Activated CD4-positive, alpha-beta T cell treated with anti-CD3 and anti-CD28 coated beads for 1 hour (primary cell): ENCODE results near the gene KIR2DL3.
"Not testable (repeated sequence)": the region's sequence is repeated elsewhere in the genome, so short reads cannot be mapped to it uniquely, and the experiment has no call there.

ENCODE experiments used
- DNase-seq: peaks from one replicate; pipeline ENCODE4 v3.0.0-alpha.2; 2020

Gene KIR2DL3

DNA sequence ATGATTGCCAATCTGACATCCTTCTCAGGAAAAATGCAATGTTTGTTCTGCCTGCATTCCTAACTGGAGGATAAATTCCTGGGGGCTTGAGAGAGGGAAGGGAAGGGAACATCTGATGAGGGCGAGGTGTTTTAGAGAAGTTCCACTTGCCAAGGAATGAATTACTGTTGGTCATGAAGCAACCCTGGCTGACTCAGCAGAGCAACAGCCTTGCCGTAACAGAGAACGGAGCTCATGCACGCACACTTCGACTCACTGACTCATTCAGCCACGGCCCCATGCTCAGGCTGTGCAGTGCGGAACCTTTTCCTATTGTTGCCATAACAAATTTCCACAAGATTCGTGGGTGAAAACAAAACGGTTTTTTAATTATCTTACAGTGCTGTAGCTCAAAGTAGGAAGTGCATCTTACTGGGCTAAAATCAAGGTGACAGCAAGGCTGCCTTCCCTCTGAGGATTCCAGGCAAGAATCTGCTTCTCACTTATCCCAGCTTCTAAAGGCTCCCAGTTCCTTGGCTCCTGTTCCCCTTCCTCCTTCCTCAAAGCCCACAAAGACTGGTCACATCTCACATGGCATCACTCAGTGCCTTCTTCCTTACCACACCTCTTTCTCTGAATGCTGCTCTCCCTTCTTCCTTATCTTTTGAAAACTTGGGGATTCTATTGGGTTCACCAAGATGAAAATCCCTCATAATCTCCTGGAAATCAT, 9.5 kb downstream of the KIR2DL3 start:
- not testable (repeated sequence) for DNase-seq

DNA sequence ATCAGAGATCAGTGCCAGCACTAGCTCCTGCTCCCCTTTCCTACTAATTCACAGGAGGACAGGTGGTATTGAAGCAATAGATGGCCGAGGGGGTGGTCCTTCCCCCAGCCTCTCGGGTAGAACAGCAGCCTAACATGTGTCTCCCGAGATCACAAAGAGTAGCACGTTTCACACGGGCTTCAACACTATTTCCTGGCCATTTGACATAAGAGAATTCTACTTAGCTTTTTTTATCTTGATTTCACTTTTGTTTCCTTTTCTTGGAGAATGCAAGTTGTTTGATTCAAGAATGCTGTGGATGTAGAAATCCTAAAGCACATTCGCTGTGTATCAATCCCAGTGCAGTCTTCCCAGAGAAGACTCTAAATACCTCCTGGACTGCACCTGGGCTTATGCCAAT, 12.0 kb downstream of the KIR2DL3 start:
- DNase-seq, result not testable (repeated sequence)

DNA sequence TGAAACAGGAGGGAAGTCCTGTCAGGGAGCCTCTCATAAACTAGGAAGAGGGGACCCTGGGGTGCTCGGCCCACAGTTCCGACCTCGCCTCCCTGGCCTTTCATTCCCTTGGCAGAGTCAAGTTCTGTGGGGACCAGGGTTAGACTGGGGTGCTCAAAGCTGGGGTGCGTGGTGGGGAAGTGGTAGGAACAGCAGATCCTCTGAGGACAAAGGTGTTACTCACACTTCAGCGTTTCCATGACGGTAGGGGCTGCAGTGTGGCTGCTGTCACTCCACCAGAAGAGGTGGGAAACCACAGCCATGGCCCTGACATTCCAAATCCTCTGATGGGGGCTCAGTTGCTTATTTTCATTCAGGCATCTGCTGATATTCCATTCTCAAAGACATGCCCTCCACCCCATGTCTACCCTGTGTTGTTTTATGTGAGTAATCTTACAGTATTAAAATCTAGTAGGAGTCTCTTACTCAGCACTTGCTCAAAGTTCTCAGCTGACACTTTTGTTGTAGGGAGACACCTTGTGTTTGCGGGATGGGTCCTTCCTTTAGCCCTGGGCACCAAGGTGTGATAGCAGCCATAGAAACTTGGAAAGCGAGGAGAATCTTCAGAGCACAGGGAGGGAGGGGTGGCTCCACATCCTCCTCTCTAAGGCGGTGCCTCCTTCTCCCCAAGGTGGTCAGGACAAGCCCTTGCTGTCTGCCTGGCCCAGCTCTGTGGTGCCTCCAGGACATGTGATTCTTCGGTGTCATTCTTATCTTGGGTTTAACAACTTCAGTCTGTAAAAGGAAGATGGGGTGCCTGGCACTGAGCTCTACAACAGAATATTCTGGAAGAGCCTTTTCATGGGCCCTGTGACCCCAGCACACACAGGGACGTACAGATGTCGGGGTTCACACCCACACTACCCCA, 18.1 kb downstream of the KIR2DL3 start:
- not testable (repeated sequence) for DNase-seq

DNA sequence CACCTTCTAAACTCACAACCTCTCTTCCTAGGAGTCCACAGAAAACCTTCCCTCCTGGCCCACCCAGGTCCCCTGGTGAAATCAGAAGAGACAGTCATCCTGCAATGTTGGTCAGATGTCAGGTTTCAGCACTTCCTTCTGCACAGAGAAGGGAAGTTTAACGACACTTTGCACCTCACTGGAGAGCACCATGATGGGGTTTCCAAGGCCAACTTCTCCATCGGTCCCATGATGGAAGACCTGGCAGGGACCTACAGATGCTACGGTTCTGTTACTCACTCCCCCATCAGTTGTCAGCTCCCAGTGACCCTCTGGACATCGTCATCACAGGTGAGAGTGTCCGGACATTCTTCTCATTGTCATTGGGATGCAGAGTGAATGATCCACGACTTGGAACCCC, 20.3 kb downstream of the KIR2DL3 start:
- DNase-seq, result not testable (repeated sequence)

DNA sequence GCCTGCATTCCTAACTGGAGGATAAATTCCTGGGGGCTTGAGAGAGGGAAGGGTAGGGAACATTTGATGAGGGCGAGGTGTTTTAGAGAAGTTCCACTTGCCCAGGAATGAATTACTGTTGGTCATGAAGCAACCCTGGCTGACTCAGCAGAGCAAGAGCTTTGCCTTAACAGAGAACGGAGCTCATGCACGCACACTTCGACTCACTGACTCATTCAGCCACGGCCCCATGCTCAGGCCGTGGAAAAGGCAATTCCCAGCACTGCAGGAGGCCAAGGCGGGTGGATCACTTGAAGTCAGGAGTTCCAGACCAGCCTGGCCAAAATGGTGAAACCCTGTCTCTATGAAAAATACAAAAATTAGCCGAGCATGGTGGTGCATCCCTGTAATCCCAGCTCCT, 25.9 kb downstream of the KIR2DL3 start:
- DNase-seq, result not testable (repeated sequence)

DNA sequence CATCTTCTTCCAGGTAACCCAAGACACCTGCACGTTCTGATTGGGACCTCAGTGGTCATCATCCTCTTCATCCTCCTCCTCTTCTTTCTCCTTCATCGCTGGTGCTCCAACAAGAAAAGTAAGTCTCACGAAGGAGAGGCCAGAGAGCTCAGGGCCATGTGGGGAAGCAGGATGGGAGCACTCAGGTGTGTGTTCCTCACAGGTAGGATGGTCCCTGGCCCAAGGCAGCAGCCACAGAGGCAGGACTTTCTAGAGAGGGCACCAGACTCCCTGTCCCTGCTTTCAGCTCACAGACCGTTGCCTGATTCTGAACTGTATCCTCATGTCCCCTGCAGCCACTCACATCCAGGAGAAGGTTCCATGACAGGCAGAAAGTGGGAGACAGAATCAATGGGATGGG, 28.2 kb downstream of the KIR2DL3 start:
- DNase-seq, result not testable (repeated sequence)

DNA sequence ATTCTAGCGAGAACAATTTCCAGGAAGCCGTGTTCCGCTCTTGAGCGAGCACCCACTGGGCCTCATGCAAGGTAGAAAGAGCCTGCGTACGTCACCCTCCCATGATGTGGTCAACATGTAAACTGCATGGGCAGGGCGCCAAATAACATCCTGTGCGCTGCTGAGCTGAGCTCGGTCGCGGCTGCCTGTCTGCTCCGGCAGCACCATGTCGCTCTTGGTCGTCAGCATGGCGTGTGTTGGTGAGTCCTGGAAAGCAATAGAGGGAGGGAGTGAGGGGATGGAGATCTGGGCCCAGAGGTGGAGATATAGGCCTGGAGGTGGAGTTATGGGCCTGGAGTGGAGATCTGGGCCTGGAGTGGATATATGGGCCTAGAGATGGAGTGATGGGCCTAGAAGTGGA, 31.3 kb downstream of the KIR2DL3 start, which contains the start of gene KIR2DL1:
KIR2DL1 (plus strand) TSS at position 148 of the 400 bp plus-strand sequence; CDS start at position 206, 58 bp downstream.
- DNase-seq, result not testable (repeated sequence)

DNA sequence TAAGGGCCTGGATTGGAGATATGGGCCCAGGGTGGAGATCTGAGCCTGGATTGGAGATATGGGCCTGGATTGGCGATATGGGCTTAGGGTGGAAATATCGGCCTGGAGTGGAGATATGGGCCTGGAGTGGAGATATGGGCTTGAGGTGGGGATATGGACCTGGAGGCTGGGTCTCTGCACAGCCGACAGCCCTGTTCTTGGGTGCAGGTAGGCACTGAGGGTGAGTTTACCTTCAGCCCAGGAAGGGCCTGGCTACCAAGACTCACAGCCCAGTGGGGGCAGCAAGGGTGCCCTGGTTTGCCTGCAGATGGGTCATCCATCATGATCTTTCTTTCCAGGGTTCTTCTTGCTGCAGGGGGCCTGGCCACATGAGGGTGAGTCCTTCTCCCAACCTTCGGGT, 32.2 kb downstream of the KIR2DL3 start:
- DNase-seq, result not testable (repeated sequence)

DNA sequence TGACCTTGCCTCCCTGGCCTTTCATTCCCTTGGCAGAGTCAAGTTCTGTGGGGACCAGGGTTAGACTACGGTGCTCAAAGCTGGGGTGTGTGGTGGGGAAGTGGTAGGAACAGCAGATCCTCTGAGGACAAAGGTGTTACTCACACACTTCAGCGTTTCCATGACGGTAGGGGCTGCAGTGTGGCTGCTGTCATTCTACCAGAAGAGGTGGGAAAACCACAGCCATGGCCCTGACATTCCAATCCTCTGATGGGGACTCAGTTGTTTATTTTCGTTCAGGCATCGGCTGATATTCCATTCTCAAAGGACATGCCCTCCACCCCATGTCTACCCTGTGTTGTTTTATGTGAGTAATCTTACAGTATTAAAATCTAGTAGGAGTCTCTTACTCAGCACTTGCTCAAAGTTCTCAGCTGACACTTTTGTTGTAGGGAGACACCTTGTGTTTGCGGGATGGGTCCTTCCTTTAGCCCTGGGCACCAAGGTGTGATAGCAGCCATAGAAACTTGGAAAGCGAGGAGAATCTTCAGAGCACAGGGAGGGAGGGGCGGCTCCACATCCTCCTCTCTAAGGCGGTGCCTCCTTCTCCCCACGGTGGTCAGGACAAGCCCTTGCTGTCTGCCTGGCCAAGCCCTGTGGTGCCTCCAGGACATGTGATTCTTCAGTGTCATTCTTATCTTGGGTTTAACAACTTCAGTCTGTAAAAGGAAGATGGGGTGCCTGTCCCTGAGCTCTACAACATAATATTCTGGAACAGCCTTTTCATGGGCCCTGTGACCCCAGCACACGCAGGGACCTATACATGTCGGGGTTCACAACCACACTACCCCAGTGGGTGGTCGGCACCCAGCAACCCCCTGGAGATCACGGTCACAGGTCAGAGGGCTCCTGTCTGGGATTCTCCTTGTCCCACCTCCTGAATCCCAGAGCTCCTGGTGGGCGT, 33.0 kb downstream of the KIR2DL3 start:
- DNase-seq, result not testable (repeated sequence)

DNA sequence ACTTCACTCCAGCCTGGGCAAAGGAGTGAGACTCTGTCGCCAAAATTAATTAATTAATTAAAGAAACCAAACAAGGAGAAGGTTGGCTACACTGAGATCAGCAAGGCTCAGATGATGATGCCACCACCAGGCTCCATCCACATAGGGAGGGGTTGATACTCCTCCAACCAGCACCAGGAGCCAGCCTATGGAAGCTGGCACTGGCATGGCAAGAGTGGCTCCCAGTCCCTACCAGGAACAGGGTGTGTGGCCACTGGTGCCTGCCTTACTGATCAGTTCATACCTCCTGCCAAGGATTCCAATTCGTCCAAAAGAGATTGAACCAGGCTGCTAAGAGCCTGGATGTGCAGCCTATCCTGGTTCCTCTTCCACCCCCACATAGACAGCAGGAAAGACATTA, 34.4 kb downstream of the KIR2DL3 start:
- DNase-seq, result not testable (repeated sequence)

DNA sequence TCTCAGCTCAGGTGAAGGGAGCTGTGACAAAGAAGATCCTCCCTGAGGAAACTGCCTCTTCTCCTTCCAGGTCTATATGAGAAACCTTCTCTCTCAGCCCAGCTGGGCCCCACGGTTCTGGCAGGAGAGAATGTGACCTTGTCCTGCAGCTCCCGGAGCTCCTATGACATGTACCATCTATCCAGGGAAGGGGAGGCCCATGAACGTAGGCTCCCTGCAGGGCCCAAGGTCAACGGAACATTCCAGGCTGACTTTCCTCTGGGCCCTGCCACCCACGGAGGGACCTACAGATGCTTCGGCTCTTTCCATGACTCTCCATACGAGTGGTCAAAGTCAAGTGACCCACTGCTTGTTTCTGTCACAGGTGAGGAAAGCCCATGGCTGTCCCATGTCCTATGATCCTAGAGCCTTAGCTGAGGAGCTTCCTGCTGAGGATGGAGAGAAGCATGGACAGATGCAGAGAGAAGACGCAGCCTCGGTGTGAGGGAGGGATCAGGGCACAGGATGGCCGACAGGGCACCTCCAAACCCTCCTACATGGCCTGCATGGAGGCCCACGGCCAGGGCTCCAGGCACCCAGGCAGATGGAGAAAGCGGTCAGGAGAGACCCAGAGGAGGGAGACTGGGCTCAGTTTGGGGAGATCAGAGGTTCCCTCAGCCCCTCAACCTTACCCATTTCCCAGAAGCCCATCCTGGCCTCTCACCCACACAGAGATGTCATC, 36.9 kb downstream of the KIR2DL3 start:
- not testable (repeated sequence) for DNase-seq

DNA sequence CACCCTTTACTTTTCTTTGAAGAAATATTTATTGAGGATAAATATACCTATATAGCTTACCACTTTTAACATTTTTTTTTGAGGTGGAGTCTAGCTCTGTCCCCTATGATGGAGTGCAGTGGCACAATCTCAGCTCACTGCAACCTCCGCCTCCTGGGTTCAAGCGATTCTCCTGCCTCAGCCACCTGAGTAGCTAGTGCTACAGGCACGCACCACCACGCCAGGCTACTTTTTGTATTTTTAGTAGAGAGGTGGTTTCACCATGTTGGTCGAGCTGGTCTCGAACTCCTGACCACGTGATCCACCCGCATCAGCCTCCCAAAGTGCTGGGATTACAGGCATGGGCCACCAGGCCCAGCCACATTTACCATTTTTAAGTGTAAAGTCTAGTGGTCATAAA, 37.5 kb downstream of the KIR2DL3 start:
- not testable (repeated sequence) for DNase-seq

DNA sequence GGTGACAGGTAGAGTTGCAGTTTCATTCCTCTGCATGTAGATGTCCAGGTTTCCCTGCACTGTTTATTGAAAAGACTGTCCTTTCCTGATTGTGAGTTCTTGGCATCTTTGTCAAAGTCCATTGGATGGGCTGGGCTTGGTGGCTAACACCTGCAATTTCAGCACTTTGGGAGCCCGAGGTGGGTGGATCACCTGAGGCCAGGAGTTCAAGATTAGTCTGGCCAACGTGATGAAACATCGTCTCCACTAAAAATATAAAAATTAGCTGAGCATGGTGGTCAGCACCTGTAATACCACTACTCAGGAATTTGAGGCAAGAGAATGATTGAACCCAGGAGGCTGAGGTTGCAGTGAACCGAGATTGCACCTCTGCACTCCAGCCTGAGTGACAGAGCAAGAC, 39.5 kb downstream of the KIR2DL3 start:
- not testable (repeated sequence) for DNase-seq

DNA sequence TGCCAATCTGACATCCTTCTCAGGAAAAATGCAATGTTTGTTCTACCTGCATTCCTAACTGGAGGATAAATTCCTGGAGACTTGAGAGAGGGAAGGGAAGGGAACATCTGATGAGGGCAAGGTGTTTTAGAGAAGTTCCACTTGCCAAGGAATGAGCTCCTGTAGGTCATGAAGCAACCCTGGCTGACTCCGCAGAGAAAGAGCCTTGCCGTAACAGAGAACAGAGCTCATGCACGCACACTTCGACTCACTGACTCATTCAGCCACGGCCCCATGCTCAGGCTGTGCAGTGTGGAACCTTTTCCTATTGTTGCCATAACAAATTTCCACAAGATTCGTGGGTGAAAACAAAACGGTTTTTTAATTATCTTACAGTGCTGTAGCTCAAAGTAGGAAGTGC, 40.6 kb downstream of the KIR2DL3 start:
- not testable (repeated sequence) for DNase-seq

DNA sequence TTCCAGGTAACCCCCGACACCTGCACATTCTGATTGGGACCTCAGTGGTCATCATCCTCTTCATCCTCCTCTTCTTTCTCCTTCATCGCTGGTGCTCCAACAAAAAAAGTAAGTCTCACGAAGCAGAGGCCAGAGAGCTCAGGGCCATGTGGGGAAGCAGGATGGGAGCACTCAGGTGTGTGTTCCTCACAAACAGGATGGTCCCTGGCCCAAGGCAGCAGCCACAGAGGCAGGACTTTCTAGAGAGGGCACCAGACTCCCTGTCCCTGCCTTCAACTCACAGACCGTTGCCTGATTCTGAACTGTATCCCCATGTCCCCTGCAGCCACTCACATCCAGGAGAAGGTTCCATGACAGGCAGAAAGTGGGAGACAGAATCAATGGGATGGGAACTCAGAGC, 44.6 kb downstream of the KIR2DL3 start:
- not testable (repeated sequence) for DNase-seq

DNA sequence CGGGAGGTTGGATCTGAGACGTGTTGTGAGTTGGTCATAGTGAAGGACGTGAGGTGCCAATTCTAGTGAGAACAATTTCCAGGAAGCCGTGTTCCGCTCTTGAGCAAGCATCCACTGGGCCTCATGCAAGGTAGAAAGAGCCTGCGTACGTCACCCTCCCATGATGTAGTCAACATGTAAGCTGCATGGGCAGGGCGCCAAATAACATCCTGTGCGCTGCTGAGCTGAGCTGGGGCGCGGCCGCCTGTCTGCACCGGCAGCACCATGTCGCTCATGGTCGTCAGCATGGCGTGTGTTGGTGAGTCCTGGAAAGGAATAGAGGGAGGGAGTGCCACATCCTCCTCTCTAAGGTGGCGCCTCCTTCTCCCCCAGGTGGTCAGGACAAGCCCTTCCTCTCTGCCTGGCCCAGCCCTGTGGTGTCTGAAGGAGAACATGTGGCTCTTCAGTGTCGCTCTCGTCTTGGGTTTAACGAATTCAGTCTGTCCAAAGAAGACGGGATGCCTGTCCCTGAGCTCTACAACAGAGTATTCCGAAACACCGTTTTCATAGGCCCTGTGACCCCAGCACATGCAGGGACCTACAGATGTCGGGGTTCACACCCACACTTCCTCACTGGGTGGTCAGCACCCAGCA, 47.9 kb downstream of the KIR2DL3 start:
- not testable (repeated sequence) for DNase-seq

DNA sequence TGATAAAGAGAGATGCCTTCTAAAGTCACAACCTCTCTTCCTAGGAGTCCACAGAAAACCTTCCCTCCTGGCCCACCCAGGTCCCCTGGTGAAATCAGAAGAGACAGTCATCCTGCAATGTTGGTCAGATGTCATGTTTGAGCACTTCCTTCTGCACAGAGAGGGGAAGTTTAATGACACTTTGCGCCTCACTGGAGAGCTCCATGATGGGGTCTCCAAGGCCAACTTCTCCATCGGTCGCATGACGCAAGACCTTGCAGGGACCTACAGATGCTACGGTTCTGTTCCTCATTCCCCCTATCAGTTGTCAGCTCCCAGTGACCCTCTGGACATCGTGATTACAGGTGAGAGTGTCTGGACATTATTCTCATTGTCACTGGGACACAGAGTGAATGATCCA, 49.8 kb downstream of the KIR2DL3 start:
- DNase-seq, result not testable (repeated sequence)

DNA sequence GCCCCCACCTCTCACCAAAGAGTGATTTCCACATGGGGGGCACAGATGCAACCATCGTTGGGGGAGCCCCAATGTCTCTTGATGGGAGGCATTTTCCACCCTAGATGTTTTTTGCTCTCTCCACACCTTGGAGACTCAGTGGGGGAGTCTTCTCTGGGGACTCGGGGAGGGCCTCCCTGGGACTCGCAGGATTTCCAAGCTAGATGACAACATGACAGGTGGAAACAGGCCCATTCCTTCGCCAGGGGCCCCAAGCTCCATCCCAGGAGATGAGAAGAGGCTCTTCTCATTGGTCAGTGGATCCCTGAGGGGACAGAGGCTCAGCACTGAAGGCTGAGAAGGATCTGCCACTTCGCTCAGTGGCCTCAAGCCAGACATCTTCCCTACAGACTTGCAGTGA, 52.4 kb downstream of the KIR2DL3 start:
- DNase-seq, result no peak

DNA sequence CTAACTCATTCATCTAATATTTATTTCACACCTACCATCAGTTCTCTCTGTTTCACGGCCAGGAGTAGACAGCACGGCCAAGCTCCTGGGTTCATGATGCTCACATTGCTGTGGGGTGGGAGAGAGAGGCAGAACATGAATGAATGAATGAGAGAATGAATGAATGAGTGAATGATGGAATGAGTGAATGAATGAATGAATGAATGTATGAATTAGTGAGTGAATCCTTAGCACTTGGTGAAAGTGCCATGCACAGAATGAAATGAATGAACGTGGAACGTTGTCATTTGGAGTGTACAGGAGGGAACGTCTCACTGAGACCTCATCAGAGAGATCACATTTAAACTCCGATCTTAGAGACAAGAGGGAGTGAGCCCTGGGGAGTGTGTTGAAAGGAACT, 53.2 kb downstream of the KIR2DL3 start:
- DNase-seq, result no peak

DNA sequence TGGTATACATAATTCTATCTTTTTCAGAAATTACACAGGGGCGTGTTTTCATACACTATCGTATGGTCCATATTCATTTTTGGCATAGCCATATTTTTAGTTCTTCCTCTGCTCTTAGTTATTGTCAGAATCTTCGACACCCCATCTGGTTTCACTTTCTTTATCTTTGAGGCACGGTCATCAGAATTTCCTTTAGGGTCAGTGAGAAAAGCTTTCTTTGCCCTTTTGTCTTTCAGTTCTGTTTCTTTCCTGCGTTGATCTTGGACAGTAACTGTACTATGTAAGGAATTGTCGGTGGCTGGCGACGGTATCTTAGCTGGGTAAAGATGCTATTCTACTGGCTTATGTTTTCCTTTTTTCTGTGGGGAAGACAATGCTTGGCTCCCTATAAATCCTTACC, 54.5 kb downstream of the KIR2DL3 start:
- no peak for DNase-seq

DNA sequence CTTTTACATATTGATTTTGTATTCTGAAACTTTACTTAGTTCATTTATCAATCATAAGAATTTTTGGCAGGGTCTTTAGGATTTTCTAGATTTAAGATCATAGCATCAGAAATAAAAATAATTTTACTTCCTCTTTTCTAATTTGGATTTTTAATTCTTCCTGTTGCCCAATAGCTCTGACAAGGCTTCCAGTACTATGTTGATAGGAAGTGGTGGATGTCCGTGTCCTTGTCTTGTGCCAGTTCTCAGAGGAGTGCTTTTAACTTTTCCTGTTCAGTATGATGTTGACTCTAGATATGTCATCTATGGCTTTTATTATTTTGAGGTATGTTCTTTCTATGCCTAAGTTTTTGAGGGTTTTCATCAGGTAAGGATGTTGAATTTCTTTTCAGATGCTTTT, 57.4 kb downstream of the KIR2DL3 start:
- no peak for DNase-seq
